Muscle of leg (tissue), 16 donors: ENCODE data around the gene PTPN18. TPM values are rescaled to one million over a fixed set of nuclear protein-coding genes. Genes with fewer than 3 reads are reported as not detected.
A peak's percentile ranks its signal among the peaks of the same experiment; 100 is the strongest.

Experiments
- DNase-seq: peaks from one replicate; pipeline ENCODE4 v3.0.0; 2013
- H3K27ac ChIP-seq: one replicate; pipeline ENCODE4 v1.5.1; 2013; ENCODE audit warnings: mild to moderate bottlenecking, low read length, control low read depth
- H3K27me3 ChIP-seq: one replicate; pipeline ENCODE4 v1.6.1; 2013; ENCODE audit warnings: low read length; ENCODE audit not compliant: control insufficient read depth, insufficient read depth
- H3K36me3 ChIP-seq: one replicate; pipeline ENCODE4 v1.6.1; 2013; ENCODE audit warnings: low read length; ENCODE audit not compliant: control insufficient read depth, insufficient read depth
- H3K4me1 ChIP-seq: one replicate; pipeline ENCODE4 v1.6.1; 2013; ENCODE audit warnings: low read length; ENCODE audit not compliant: control insufficient read depth, insufficient read depth
- H3K4me3 ChIP-seq: one replicate; pipeline ENCODE4 v1.5.1; 2013; ENCODE audit warnings: low read length, control low read depth
- H3K9me3 ChIP-seq: replicated peaks from 2 replicates; pipeline ENCODE4 v1.6.1; 2013; ENCODE audit warnings: low read depth, low read length; ENCODE audit not compliant: control insufficient read depth
- WGBS: methylation state at CpG from one replicate; pipeline ENCODE4 v1.1.5; 2013; ENCODE audit warnings: missing lambda C conversion rate; ENCODE audit not compliant: insufficient coverage; 5-methylcytosine and 5-hydroxymethylcytosine counted together
- long read RNA-seq, 11 donors: transcript quantifications; one replicate each; lab custom pipeline, GENCODE V29; 2026
- polyA plus RNA-seq, 8 donors: library from polyadenylated mRNA; unstranded; fragments of 120-200 nt; gene quantifications; one replicate each; pipeline versions ENCODE4 v1.2.1 to v1.2.3, GENCODE V29; 2013; ENCODE audit warnings: inconsistent platforms in 1 of 8, low replicate concordance in 1 of 8; ENCODE audit not compliant: insufficient read length in 8 of 8, insufficient read depth in 1 of 8
- total RNA-seq: library from RNA; stranded (reverse); fragments of 120-200 nt; gene quantifications from one replicate; pipeline ENCODE4 v1.2.4, GENCODE V29; 2013

The PTPN18 gene, protein sequence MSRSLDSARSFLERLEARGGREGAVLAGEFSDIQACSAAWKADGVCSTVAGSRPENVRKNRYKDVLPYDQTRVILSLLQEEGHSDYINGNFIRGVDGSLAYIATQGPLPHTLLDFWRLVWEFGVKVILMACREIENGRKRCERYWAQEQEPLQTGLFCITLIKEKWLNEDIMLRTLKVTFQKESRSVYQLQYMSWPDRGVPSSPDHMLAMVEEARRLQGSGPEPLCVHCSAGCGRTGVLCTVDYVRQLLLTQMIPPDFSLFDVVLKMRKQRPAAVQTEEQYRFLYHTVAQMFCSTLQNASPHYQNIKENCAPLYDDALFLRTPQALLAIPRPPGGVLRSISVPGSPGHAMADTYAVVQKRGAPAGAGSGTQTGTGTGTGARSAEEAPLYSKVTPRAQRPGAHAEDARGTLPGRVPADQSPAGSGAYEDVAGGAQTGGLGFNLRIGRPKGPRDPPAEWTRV
- total RNA-seq (11.0 TPM), polyA plus RNA-seq (10 to 100 TPM; 15.0 to 27.3 (median 18.4) TPM)
- long read RNA-seq, donor 1, partial matches to known transcripts: 0 of 1 reads
- long read RNA-seq, donor 1, other reads (novel, unspliced or antisense): 0 of 1 reads
- long read RNA-seq, donor 2: 0 reads
- long read RNA-seq, donor 3, partial matches to known transcripts: 0 of 5 reads
- long read RNA-seq, donor 3, other reads (novel, unspliced or antisense): 0 of 5 reads
- long read RNA-seq, donor 4, partial matches to known transcripts: 0 of 2 reads
- long read RNA-seq, donor 4, other reads (novel, unspliced or antisense): 0 of 2 reads
- long read RNA-seq, donor 5, transcript PTPN18-211 (3 exons, 1,394 nt): major isoform, 8 of 10 reads
- long read RNA-seq, donor 5, partial matches to known transcripts: 0 of 10 reads
- long read RNA-seq, donor 5, other reads (novel, unspliced or antisense): 0 of 10 reads
- long read RNA-seq, donor 6, transcript PTPN18-211 (3 exons, 1,394 nt): major isoform, 5 of 8 reads
- long read RNA-seq, donor 6, partial matches to known transcripts: 0 of 8 reads
- long read RNA-seq, donor 6, other reads (novel, unspliced or antisense): 0 of 8 reads
- long read RNA-seq, donor 7, transcript PTPN18-211 (3 exons, 1,394 nt): major isoform, 5 of 16 reads
- long read RNA-seq, donor 7, partial matches to known transcripts: 8 of 16 reads
- long read RNA-seq, donor 7, other reads (novel, unspliced or antisense): 0 of 16 reads
- long read RNA-seq, donor 8, partial matches to known transcripts: 0 of 1 reads
- long read RNA-seq, donor 8, other reads (novel, unspliced or antisense): 0 of 1 reads
- long read RNA-seq, donor 9, partial matches to known transcripts: 0 of 6 reads
- long read RNA-seq, donor 9, other reads (novel, unspliced or antisense): 0 of 6 reads
- long read RNA-seq, donor 10, partial matches to known transcripts: 0 of 6 reads
- long read RNA-seq, donor 10, other reads (novel, unspliced or antisense): 0 of 6 reads
- long read RNA-seq, donor 11, partial matches to known transcripts: 0 of 2 reads
- long read RNA-seq, donor 11, other reads (novel, unspliced or antisense): 0 of 2 reads

DNA sequence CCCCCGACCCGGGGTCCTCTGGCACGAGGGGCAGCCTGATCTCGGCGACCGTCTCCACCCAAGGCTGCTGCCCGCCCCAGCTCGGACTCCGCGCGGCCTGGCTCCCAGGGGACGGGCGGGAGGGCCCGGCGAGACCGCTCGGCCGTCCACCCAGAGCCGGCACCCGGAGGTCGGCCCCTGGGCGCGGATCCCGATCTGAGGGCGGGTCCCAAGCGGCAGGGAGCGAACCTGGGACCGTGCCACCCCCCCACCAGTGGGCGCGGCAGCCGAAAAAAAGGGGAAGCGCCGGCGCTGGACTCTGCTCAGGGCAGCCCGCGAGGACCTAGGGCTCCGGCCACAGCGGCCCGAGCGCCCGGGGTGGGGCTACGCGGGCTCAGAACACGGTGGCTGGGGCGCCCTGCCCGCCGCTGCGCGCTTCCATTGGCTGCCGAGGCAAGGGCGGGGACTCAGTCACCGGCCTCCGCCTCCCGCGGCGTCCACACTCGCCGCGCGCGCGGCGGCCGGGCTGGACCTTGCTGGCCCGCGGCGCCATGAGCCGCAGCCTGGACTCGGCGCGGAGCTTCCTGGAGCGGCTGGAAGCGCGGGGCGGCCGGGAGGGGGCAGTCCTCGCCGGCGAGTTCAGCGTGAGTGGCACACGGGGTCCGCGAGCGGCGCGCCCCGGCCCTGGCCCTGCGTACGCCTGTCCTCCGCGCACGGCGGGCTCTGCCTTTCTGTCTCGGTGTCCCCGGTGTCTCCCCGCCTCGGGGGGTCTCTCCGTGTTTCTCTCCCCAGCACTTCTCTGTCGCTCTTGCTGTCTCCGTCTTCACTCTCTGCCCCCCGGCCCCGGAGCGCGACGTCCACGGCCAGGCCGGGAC, at the start of gene PTPN18:
TSS of gene PTPN18 (plus strand) at position 479 of the 854 bp plus-strand sequence. CDS start at position 531, 52 bp downstream.
- H3K27ac ChIP-seq: no peak within 1 kb of the TSS
- H3K4me3 ChIP-seq: peak within 1 kb of the TSS; percentile 69
- H3K4me1 ChIP-seq: peaks cover 43% of the 10 kb centered on the region
- WGBS: under 1% methylated on average over 107 of the region's 107 CpGs
- no peaks in the 10 kb centered on the region for H3K27me3 ChIP-seq
- DNase-seq: peak; percentile 95
- no peaks in the 10 kb centered on the region for H3K9me3 ChIP-seq
- no peaks in the 10 kb centered on the region for H3K36me3 ChIP-seq

DNA sequence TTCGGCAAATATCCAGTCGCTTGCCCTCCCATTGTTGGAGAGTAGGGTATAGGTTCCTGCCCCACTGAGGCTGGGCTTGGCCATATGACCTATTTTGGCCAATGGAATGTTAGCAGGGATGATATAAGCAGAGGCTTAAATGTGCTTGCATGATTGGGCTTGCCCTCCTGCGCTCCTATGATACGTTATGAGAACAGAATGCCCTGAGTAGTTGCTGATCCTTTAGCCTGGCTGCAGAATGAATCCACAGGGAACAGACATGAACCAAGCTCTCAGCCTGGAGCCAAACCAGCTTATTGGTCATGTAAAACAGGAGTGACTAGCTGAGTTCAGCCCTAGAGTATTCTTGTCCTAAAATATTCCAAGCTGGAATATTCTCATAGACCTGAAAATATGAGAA, 48.0 kb upstream of the PTPN18 start:
- Histone ChIP-seq H3K27ac (no peak overlapping the region), H3K4me3 (no peak overlapping the region), H3K27me3 (peaks cover 3% of the 10 kb centered on the region), H3K36me3 (no peaks in the 10 kb centered on the region), H3K9me3 (no peaks in the 10 kb centered on the region), H3K4me1 (no peaks in the 10 kb centered on the region)
- 72% methylated on average over 3 of the region's 4 CpGs for WGBS
- DNase-seq: no peak

DNA sequence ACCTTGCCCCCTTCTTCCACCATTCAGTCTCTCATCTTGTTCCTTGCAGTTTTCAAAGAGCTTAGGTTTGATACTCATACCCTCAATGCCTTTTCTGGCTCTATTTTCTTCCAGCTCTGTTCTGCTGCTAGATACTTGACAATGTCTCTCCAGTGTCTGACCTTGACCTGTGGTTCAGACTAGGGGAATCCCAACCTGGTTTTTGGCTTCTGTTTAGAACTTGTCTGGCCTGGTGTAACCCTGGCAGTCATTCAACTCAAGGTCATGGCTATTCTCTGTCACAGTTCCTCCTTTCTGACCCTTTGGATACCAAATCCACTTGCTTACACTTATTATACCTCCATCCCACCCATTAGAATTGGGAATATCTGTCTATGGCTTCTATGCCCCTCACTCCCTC, 45.0 kb upstream of the PTPN18 start:
- Histone ChIP-seq H3K4me3 (no peak overlapping the region), H3K9me3 (no peaks in the 10 kb centered on the region), H3K4me1 (peaks cover 4% of the 10 kb centered on the region), H3K36me3 (no peaks in the 10 kb centered on the region), H3K27ac (no peak overlapping the region), H3K27me3 (peaks cover 3% of the 10 kb centered on the region)
- no peak for DNase-seq

DNA sequence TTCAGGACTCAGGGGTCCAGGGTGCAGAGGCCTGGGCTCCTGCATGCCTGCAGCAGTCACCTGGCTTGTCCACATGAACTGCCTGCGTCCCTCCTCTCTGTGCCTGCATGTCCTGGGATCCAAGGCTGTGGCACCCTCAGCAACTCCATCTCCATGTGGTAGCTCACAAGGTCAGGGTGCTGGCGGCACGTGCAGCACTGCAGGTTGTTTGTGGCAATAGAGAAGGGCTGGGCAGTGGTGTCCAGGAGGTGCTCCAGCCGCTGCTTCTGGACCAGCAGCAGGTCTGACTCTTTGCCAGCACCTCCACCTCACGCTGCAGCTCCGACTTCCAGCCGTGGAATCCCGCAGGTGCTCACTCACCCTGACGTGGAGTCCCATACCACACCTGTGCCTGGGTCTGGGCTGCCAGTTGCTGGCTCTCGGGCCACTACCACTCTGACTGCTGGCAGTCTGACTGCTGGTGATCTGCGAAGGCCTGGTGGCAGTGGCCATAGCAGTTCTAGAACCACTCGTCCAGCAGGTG, 42.0 kb upstream of the PTPN18 start:
- Histone ChIP-seq H3K4me3 (no peak overlapping the region), H3K9me3 (no peaks in the 10 kb centered on the region), H3K36me3 (no peaks in the 10 kb centered on the region), H3K27me3 (peaks cover 3% of the 10 kb centered on the region), H3K27ac (no peak overlapping the region), H3K4me1 (peaks cover 15% of the 10 kb centered on the region)
- no peak for DNase-seq
- 80% methylated on average over 12 of the region's 12 CpGs for WGBS

DNA sequence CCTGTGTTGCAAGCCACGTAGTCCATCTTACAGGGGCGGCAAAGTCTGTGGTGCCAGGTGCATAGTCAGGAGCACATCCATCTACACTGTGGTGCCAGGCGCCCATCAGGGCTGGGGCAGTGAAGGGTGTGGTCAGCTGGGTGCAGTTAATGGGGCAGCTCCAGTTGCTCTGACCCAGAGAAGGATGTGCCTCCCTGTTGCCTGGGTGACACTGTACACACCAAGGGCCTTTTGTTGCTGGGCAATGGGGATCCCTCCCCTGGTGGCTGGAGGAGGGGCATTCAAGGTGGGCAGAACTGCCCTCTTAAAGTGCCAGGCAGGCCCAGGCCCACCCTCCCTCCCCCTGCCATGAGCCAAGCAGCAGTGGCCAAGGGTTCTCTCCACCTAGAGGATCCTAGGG, 41.5 kb upstream of the PTPN18 start:
- 87% methylated on average over 3 of the region's 3 CpGs for WGBS

DNA sequence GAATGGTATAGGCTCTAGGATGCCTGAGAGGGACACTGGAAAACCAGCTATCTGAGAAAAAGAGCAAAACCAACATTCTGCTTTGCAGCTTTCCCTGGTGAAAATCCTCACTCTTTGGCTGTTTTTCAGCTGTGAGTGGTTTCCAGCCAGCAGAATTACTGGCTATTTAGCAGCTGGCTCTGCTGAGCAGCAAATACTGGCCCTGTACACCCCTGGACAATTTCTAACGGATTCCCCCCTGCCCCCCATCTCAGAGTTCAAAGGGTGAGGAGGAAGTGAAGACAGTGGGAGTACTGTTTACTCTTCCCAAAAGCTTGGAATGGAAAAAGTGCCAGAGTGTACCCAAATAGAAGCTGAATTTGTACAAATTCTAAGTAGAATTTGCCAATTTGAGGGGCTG, 39.3 kb upstream of the PTPN18 start:
- no peaks in the 10 kb centered on the region for H3K36me3 ChIP-seq
- peaks cover 15% of the 10 kb centered on the region for H3K4me1 ChIP-seq
- H3K27me3 ChIP-seq: peaks cover 3% of the 10 kb centered on the region
- WGBS: no CpG with 5 or more reads among the region's 1 CpG
- H3K9me3 ChIP-seq: no peaks in the 10 kb centered on the region
- H3K4me3 ChIP-seq: no peak overlapping the region
- peak; percentile 79 for DNase-seq
- peak overlapping the region; percentile 20 for H3K27ac ChIP-seq

More for the DNA sequence above, 41.5 kb upstream of the PTPN18 start:
- Histone ChIP-seq H3K4me3 (no peak overlapping the region), H3K27ac (no peak overlapping the region), H3K9me3 (no peaks in the 10 kb centered on the region), H3K36me3 (no peaks in the 10 kb centered on the region), H3K27me3 (peaks cover 3% of the 10 kb centered on the region), H3K4me1 (peaks cover 15% of the 10 kb centered on the region)
- DNase-seq: no peak

DNA sequence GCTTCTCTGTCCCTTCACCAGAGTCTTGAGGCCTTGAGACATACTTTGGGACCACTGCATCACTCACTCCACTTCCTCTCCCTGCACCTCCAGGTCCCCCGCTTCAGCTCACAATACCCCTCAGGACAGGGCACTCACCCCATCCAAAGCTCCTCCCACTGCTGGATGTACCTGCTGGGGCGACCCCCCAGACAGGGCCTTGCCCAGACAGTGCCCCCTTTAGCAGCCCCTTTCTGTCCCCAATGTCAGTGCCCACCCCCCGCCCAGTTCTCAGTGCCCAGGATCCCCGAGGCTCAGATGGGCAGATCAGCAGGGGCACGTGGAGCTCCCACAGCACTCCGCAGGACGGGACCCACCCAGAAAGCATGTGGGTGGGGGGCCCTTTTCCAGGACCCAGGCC, 37.0 kb upstream of the PTPN18 start:
- H3K27ac ChIP-seq: no peak overlapping the region
- H3K9me3 ChIP-seq: no peaks in the 10 kb centered on the region
- WGBS: 82% methylated on average over 6 of the region's 7 CpGs
- no peaks in the 10 kb centered on the region for H3K36me3 ChIP-seq
- H3K4me1 ChIP-seq: peaks cover 15% of the 10 kb centered on the region
- peaks cover 2% of the 10 kb centered on the region for H3K27me3 ChIP-seq
- DNase-seq: no peak
- H3K4me3 ChIP-seq: no peak overlapping the region

DNA sequence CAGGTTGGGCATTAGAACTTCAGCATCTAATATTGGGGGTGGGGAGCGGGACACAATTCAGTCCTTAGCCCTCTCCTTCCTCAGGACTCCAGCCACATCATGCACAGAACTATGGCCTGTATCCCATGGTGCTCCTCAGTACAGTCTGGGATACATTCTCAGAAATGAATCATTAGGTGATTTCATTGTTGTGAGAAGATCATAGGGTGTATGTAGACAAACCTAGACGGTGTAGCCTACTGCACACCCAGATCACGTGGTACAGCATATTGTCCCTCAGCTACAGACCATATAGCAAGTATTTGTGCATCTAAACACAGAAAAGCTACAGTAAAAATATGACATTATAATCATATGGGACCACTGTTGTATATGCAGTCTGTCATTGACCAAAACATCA, 36.3 kb upstream of the PTPN18 start:
- no peak for DNase-seq
- Histone ChIP-seq H3K4me1 (peaks cover 15% of the 10 kb centered on the region), H3K4me3 (no peak overlapping the region), H3K36me3 (no peaks in the 10 kb centered on the region), H3K27ac (no peak overlapping the region), H3K9me3 (no peaks in the 10 kb centered on the region), H3K27me3 (peaks cover 2% of the 10 kb centered on the region)
- WGBS: no CpG with 5 or more reads among the region's 3 CpGs
